Measurements from ENCODE around the gene NRG3. TPM values are rescaled to one million over a fixed set of nuclear protein-coding genes. Genes with fewer than 3 reads are reported as not detected.

The NRG3 gene
- total and polyA plus RNA-seq, 2 donors (not counting 1 experiment from before 2014, with no cell fraction given), result 0.06 TPM; not detected in 1

GRCh38 chr10:82961864-82962263 is 1086.9 kb downstream of the NRG3 start:
- Histone ChIP-seq H3K9ac (ENCODE audit: low read length) (no peak overlapping the region), H3K9me3 (ENCODE audit: control extremely low read depth in 1 of 3, control insufficient read depth in 2 of 3, insufficient read depth in 1 of 3, low read length in 2 of 3) (no peaks in the 10 kb centered on the region), H3K4me3 (ENCODE audit: control extremely low read depth in 1 of 5, extremely low read depth in 1 of 5, insufficient read depth in 1 of 5, low read depth in 2 of 5, low read length in 4 of 5) (no peak overlapping the region), H3K27ac (ENCODE audit: low read length in 2 of 2) (no peak overlapping the region), H4K20me1 (ENCODE audit: control insufficient read depth, insufficient read depth, low read length, poor library complexity, severe bottlenecking) (no peaks in the 10 kb centered on the region), H3K27me3 (replicated peaks in 1 of 4; ENCODE audit: control extremely low read depth in 1 of 4, control insufficient read depth in 3 of 4, insufficient read depth in 4 of 4, low read length in 3 of 4) (no peaks in the 10 kb centered on the region), H2AFZ (ENCODE audit: insufficient read depth, low read depth, low read length, poor library complexity, severe bottlenecking) (no peak overlapping the region), H3K4me1 (ENCODE audit: control insufficient read depth in 2 of 2, insufficient read depth in 2 of 2, low read length in 2 of 2) (no peaks in the 10 kb centered on the region), H3K4me2 (replicated peaks; ENCODE audit: low read depth, low read length, poor library complexity, severe bottlenecking) (no peak overlapping the region), H3K79me2 (ENCODE audit: control insufficient read depth, insufficient read depth, low read length) (no peaks in the 10 kb centered on the region), H3K36me3 (replicated peaks in 1 of 2; ENCODE audit: control extremely low read depth in 1 of 2, control insufficient read depth in 1 of 2, extremely low read depth in 1 of 2, insufficient read depth in 2 of 2, low read length in 1 of 2) (no peaks in the 10 kb centered on the region)
- no peaks in the 10 kb centered on the region for H3K4me1 Mint-ChIP-seq
- POLR2A ChIA-PET, result no interaction called here
- WGBS (ENCODE audit: insufficient coverage), result no CpG with 5 or more reads among the region's 1 CpG
- TF ChIP-seq EZH2 (IDR thresholded peaks at IDR 0.05; ENCODE audit: borderline replicate concordance, insufficient read depth, low read depth, low read length, poor library complexity, severe bottlenecking), result no peak
- TF ChIP-seq CTCF (IDR thresholded peaks at IDR 0.05), result no peak
- no peak for ATAC-seq (ENCODE audit: low read depth)
- CTCF ChIA-PET, result no interaction called here
- no peak for DNase-seq
- H3K27me3 Mint-ChIP-seq, result no peaks in the 10 kb centered on the region
- no peak overlapping the region for H3K4me3 Mint-ChIP-seq
- no peak overlapping the region for H3K27ac Mint-ChIP-seq
- intact Hi-C loops (cut with micrococcal nuclease), result no loop called here
- H3K9me3 Mint-ChIP-seq (ENCODE audit: insufficient read depth), result no peaks in the 10 kb centered on the region

GRCh38 chr10:82966130-82966529 is 1091.1 kb downstream of the NRG3 start:
- ChIA-PET POLR2A (no interaction called here), CTCF (no interaction called here)
- ATAC-seq (ENCODE audit: low read depth) (no peak), DNase-seq (no peak)
- H3K4me1 ChIP-seq (ENCODE audit: control insufficient read depth in 2 of 2, insufficient read depth in 2 of 2, low read length in 2 of 2), result no peaks in the 10 kb centered on the region
- no peaks in the 10 kb centered on the region for H3K36me3 ChIP-seq (replicated peaks in 1 of 2; ENCODE audit: control extremely low read depth in 1 of 2, control insufficient read depth in 1 of 2, extremely low read depth in 1 of 2, insufficient read depth in 2 of 2, low read length in 1 of 2)
- no peaks in the 10 kb centered on the region for H3K9me3 Mint-ChIP-seq (ENCODE audit: insufficient read depth)
- H3K79me2 ChIP-seq (ENCODE audit: control insufficient read depth, insufficient read depth, low read length), result no peaks in the 10 kb centered on the region
- no peak overlapping the region for H3K4me2 ChIP-seq (replicated peaks; ENCODE audit: low read depth, low read length, poor library complexity, severe bottlenecking)
- H3K27me3 Mint-ChIP-seq, result no peaks in the 10 kb centered on the region
- no peaks in the 10 kb centered on the region for H3K27me3 ChIP-seq (replicated peaks in 1 of 4; ENCODE audit: control extremely low read depth in 1 of 4, control insufficient read depth in 3 of 4, insufficient read depth in 4 of 4, low read length in 3 of 4)
- H3K27ac Mint-ChIP-seq, result no peak overlapping the region
- WGBS (ENCODE audit: insufficient coverage), result no CpG with 5 or more reads among the region's 2 CpGs
- no peak overlapping the region for H3K4me3 ChIP-seq (ENCODE audit: control extremely low read depth in 1 of 5, extremely low read depth in 1 of 5, insufficient read depth in 1 of 5, low read depth in 2 of 5, low read length in 4 of 5)
- intact Hi-C loops (cut with micrococcal nuclease), result no loop called here
- H3K9me3 ChIP-seq (ENCODE audit: control extremely low read depth in 1 of 3, control insufficient read depth in 2 of 3, insufficient read depth in 1 of 3, low read length in 2 of 3), result no peaks in the 10 kb centered on the region
- H3K9ac ChIP-seq (ENCODE audit: low read length), result no peak overlapping the region
- no peak overlapping the region for H3K4me3 Mint-ChIP-seq
- no peak overlapping the region for H2AFZ ChIP-seq (ENCODE audit: insufficient read depth, low read depth, low read length, poor library complexity, severe bottlenecking)
- TF ChIP-seq CTCF (IDR thresholded peaks at IDR 0.05) (no peak), EZH2 (IDR thresholded peaks at IDR 0.05; ENCODE audit: borderline replicate concordance, insufficient read depth, low read depth, low read length, poor library complexity, severe bottlenecking) (no peak)
- no peaks in the 10 kb centered on the region for H3K4me1 Mint-ChIP-seq
- H3K27ac ChIP-seq (ENCODE audit: low read length in 2 of 2), result no peak overlapping the region
- no peaks in the 10 kb centered on the region for H4K20me1 ChIP-seq (ENCODE audit: control insufficient read depth, insufficient read depth, low read length, poor library complexity, severe bottlenecking)
